Gastroesophageal sphincter (tissue), 4 donors: Measurements from ENCODE around the gene GALNS. TPM values are rescaled to one million over a fixed set of nuclear protein-coding genes. Genes with fewer than 3 reads are reported as not detected.

Source experiments
- ATAC-seq: fragments of 150-250 bp; one replicate; pipeline ENCODE4 v1.9.1; 2016; ENCODE audit warnings: mild to moderate bottlenecking, moderate library complexity
- H3K27ac ChIP-seq, 4 donors: fragments of 200-600 bp; sonication (generic) in 3 of 4; 1 replicate in 3 of 4; 2 replicates in 1 of 4; pipeline ENCODE4 v1.5.1; 2016 to 2019
- H3K27me3 ChIP-seq: fragments of 200-600 bp; sonication (generic); one replicate; pipeline ENCODE4 v1.5.1; 2019
- H3K36me3 ChIP-seq, 2 donors: fragments of 200-600 bp; sonication (generic); one replicate each; pipeline ENCODE4 v1.5.1; 2019; ENCODE audit warnings: control low read depth in 1 of 2
- H3K4me1 ChIP-seq, 3 donors: fragments of 200-600 bp; sonication (generic); 1 replicate in 2 of 3; 2 replicates in 1 of 3; pipeline ENCODE4 v1.5.1; 2016 to 2019; ENCODE audit warnings: control low read depth in 2 of 3
- H3K4me3 ChIP-seq, 2 donors: fragments of 200-600 bp; sonication (generic); one replicate each; pipeline ENCODE4 v1.5.1; 2019; ENCODE audit warnings: mild to moderate bottlenecking in 1 of 2, moderate library complexity in 1 of 2
- H3K9me3 ChIP-seq, 3 donors: fragments of 200-600 bp; sonication (generic); one replicate each; pipeline ENCODE4 v1.5.1; 2017 to 2019; ENCODE audit warnings: control low read depth in 2 of 3
- EP300 ChIP-seq: sonication (generic); formaldehyde crosslinking; IDR thresholded peaks from one replicate; pipeline ENCODE4 v1.6.1; 2017; ENCODE audit warnings: antibody characterized with exemption, mild to moderate bottlenecking
- POLR2A ChIP-seq, 2 donors: fragments of 450-650 bp; IDR thresholded peaks; one replicate each; pipeline ENCODE4 v1.6.1; 2017; ENCODE audit warnings: antibody characterized with exemption in 2 of 2, mild to moderate bottlenecking in 2 of 2, moderate library complexity in 1 of 2
- POLR2AphosphoS5 ChIP-seq: sonication (generic); formaldehyde crosslinking; IDR thresholded peaks from one replicate; pipeline ENCODE4 v1.6.1; 2017; ENCODE audit warnings: antibody characterized with exemption
- WGBS, 2 donors: methylation state at CpG; one replicate each; pipeline ENCODE4 v1.1.5; 2018; ENCODE audit warnings: low coverage in 1 of 2; 5-methylcytosine and 5-hydroxymethylcytosine counted together
- total RNA-seq, 4 donors: library from RNA; depleted of rRNA; stranded (reverse); fragments of >200 nt; gene quantifications; one replicate each; pipeline ENCODE4 v1.1.0, GENCODE V29; 2016
- TF ChIP-seq, protein P1 (sequence below), 4 experiments: fragments of 200-600 bp in 2 of 4; fragments of 450-650 bp in 2 of 4; sonication (generic) in 1 of 4; IDR thresholded peaks; one replicate each; pipeline ENCODE4 v1.5.1; 2017 to 2019; ENCODE audit warnings: antibody characterized with exemption in 4 of 4, mild to moderate bottlenecking in 2 of 4, moderate library complexity in 2 of 4

The GALNS gene
- total RNA-seq, 4 donors from 2014 or later, result 4.2 to 29.4 (median 15.6) TPM

DNA sequence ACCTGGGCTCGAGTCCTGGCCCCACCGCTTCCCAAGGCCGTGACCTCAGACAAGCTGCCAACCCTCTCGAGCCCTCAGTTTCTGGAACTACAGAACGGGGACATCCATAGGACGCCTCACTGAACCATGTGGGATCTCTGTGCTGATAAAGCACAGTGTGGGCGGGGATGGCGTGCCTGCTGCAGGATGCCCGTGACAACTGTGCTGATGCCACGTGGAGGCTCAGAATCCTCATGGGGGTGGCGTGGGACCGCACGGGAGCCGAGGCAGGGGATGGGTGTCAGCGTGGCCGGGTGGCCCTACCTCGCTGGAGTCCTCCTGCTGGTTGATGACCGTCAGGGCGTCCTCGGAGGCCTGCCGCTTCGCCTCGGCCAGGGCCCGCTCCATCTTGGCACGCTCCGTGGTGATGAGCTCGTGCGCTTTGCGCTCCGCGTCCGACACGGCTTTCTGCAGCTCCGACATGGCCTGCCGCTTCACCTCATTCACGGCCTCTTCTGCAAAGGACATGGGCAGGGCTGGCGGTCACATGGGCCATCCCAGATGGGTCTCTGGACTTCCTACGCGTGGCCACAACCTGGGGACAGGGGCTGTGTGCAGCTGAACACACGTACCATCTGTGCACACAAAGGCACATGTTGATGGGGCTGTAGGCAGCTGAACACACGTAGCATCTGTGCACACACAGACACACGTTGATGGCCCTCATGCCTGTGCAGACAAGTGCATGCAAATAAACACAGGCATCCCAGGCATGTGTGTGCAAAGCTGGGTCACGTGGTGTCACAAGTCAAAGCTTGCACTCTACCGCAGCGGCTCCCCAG lies 22.4 kb upstream of the GALNS start:
- no peaks in the 10 kb centered on the region for H3K9me3 ChIP-seq
- peaks cover 66% of the 10 kb centered on the region for H3K27me3 ChIP-seq
- H3K4me3 ChIP-seq, result no peak overlapping the region
- no peak for ATAC-seq
- WGBS, 2 donors, result 79 to 91% methylated on average over 2 to 13 of the region's 45 CpGs
- H3K27ac ChIP-seq, result no peak overlapping the region
- TF ChIP-seq POLR2AphosphoS5 (no peak), EP300 (no peak), POLR2A (IDR thresholded peaks at IDR 0.05) (no peak)
- TF ChIP-seq, protein P1, sequence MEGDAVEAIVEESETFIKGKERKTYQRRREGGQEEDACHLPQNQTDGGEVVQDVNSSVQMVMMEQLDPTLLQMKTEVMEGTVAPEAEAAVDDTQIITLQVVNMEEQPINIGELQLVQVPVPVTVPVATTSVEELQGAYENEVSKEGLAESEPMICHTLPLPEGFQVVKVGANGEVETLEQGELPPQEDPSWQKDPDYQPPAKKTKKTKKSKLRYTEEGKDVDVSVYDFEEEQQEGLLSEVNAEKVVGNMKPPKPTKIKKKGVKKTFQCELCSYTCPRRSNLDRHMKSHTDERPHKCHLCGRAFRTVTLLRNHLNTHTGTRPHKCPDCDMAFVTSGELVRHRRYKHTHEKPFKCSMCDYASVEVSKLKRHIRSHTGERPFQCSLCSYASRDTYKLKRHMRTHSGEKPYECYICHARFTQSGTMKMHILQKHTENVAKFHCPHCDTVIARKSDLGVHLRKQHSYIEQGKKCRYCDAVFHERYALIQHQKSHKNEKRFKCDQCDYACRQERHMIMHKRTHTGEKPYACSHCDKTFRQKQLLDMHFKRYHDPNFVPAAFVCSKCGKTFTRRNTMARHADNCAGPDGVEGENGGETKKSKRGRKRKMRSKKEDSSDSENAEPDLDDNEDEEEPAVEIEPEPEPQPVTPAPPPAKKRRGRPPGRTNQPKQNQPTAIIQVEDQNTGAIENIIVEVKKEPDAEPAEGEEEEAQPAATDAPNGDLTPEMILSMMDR (IDR thresholded peaks at IDR 0.05), result no peak
- H3K4me1 ChIP-seq, result peaks cover 0 to 6% (median 0%) of the 10 kb centered on the region in 3 donors
- peaks cover 0 to 50% of the 10 kb centered on the region in 2 donors for H3K36me3 ChIP-seq

DNA sequence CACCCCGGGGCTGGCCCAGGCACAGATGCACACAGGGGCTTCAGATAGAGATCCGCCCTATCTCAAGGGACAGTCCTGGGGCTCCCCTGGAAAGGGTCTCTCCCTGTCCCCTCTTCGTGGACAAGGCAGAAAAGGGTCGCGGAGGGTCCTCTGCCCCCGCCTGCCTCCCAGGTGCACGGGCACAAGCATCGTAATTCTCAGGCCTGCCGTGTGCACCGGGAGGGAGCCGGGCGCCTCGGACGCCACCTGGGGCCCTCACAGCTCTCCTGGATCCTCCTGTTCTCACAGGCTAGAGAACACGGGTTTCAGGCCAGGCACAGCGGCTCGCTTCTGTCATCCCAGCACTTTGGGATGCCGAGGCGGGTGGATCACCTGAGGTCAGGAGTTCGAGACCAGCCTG lies 21.6 kb upstream of the GALNS start:
- Histone ChIP-seq H3K9me3 (no peaks in the 10 kb centered on the region), H3K27ac (no peak overlapping the region), H3K4me3 (no peak overlapping the region), H3K27me3 (peaks cover 69% of the 10 kb centered on the region), H3K36me3 (peaks cover 0 to 42% of the 10 kb centered on the region in 2 donors), H3K4me1 (peaks cover 0 to 6% (median 0%) of the 10 kb centered on the region in 3 donors)
- WGBS, 2 donors, result no CpG with 5 or more reads among the region's 20 CpGs
- TF ChIP-seq, protein P1 (IDR thresholded peaks at IDR 0.05), result no peak
- TF ChIP-seq POLR2AphosphoS5 (no peak), POLR2A (IDR thresholded peaks at IDR 0.05) (no peak), EP300 (no peak)
- ATAC-seq, result no peak

DNA sequence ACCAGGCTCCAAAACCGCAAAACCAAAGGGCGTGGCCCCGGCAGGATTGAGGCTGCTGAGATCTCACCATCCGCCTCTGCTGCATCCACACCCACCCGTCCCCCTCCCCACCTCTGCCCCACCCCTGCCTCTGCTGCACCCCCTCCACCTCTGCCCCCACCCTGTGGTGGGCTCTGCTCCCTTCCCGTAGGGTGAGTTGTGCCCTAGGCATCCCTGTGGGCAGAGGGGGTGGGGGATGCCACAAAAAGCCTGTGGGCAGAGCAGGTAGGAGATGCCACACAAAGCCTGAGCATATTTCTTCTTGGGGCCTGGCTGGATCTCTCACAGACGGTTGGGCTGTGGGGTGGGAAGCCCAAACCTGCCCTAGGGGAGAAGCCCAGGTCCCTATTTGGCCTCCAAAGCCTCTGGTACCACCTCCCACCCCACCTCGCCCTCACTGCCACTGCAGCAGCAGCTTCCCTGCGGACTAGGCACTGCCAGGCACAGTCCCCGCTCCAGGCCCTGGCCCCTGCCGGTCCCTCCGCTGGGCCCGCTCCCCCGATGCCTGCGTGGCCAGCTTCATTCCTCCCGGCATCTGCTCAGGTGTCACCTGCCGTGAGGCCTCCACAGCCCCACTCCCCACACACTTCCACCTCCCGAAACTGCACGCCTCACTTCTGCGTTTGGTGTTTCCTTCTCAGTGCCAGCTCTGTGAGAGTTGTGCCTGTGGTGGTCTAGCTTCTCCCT lies 21.0 kb upstream of the GALNS start:
- H3K27me3 ChIP-seq, result peaks cover 71% of the 10 kb centered on the region
- 89 to 96% methylated on average over 7 to 9 of the region's 20 CpGs for WGBS, 2 donors
- ATAC-seq, result no peak
- peaks cover 0 to 6% (median 0%) of the 10 kb centered on the region in 3 donors for H3K4me1 ChIP-seq
- H3K9me3 ChIP-seq, result no peaks in the 10 kb centered on the region
- no peak overlapping the region for H3K4me3 ChIP-seq
- no peak for TF ChIP-seq POLR2A (IDR thresholded peaks at IDR 0.05)
- TF ChIP-seq, protein P1 (IDR thresholded peaks at IDR 0.05), result no peak
- no peak for TF ChIP-seq EP300
- no peak for TF ChIP-seq POLR2AphosphoS5
- no peak overlapping the region for H3K27ac ChIP-seq
- peaks cover 0 to 41% of the 10 kb centered on the region in 2 donors for H3K36me3 ChIP-seq

DNA sequence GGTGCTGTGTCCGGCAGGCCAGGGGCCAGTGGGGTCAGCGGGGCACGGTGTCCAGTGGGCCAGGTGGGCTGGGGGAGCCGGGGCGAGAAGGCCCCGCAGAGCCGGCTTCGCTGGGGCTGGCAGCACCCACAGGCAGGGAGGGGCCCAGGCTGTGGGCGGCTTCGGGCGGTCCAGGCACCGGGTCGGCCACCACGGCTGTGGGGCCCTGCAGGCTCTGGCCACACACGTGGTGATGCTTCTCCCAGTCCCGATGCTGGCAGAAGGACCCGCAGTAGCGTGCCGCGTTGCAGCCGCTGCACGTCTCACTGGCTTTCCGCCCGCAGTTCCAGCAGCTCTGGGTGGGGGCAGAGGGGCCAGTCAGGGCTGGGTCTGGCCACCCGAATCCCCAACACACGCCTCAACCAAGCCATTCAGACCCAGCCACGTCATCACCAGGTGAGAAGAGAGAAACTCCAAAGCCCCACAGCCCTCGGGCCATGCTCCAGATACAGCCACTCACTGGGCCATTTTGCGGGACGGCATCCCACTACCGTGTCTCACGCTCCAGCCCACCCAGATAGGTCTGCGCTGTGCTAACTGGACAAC lies 20.3 kb upstream of the GALNS start:
- peaks cover 0 to 6% (median 0%) of the 10 kb centered on the region in 3 donors for H3K4me1 ChIP-seq
- no peak for TF ChIP-seq POLR2AphosphoS5
- TF ChIP-seq EP300, result no peak
- TF ChIP-seq, protein P1 (IDR thresholded peaks at IDR 0.05), result no peak
- no peaks in the 10 kb centered on the region for H3K9me3 ChIP-seq
- peaks cover 71% of the 10 kb centered on the region for H3K27me3 ChIP-seq
- H3K4me3 ChIP-seq, result no peak overlapping the region
- H3K27ac ChIP-seq, result no peak overlapping the region
- WGBS, 2 donors, result no CpG with 5 or more reads among the region's 33 CpGs
- ATAC-seq, result no peak
- H3K36me3 ChIP-seq, result peaks cover 0 to 41% of the 10 kb centered on the region in 2 donors
